Right cardiac atrium (tissue), 5 donors: ENCODE data around the gene CD81. TPM values are rescaled to one million over a fixed set of nuclear protein-coding genes. Genes with fewer than 3 reads are reported as not detected.

ENCODE experiments used
- ATAC-seq, 2 donors: fragments of 200-7000 bp; cut with Tn5 transposase; one replicate each; pipeline versions ENCODE4 v1.8.0 to v1.9.1; 2020; ENCODE audit warnings: moderate library complexity in 2 of 2, mild to moderate bottlenecking in 1 of 2
- DNase-seq, 3 donors: peaks; one replicate each; pipeline ENCODE4 v3.0.0-alpha.2; 2020
- H3K27ac ChIP-seq: one replicate; pipeline ENCODE4 v1.5.1; 2013; ENCODE audit warnings: mild to moderate bottlenecking, low read length, control low read depth, moderate library complexity
- H3K27me3 ChIP-seq: one replicate; pipeline ENCODE4 v1.6.1; 2013; ENCODE audit not compliant: control insufficient read depth, insufficient read depth
- H3K4me1 ChIP-seq: one replicate; pipeline ENCODE4 v1.6.1; 2013; ENCODE audit warnings: low read length; ENCODE audit not compliant: control insufficient read depth, insufficient read depth
- H3K4me3 ChIP-seq: one replicate; pipeline ENCODE4 v1.5.1; 2013; ENCODE audit warnings: low read length, control low read depth
- H3K9me3 ChIP-seq: one replicate; pipeline ENCODE4 v1.6.1; 2013; ENCODE audit warnings: low read length; ENCODE audit not compliant: control insufficient read depth
- WGBS: extraction: QIAGEN DNeasy Blood & Tissue Kit; methylation state at CpG from one replicate; pipeline ENCODE4 v1.1.7; 2013; 5-methylcytosine and 5-hydroxymethylcytosine counted together
- intact Hi-C, 4 donors: fragments of 100-400 bp; cut with DNase I; formaldehyde crosslinking; loops; one replicate each; pipeline versions ENCODE4 v1.11.0 to v1.14.0; 2022 to 2023
- polyA plus RNA-seq: library from polyadenylated mRNA; stranded (reverse); fragments of 200-250 nt; gene quantifications from one replicate; pipeline ENCODE4 v1.2.3, GENCODE V29; 2013
- total RNA-seq, 4 donors: library from RNA; stranded (reverse); fragmentation: NEBNext Ultra II Directional; extraction: Animal tissue kit (Norgen Biotek cat#: 25700); gene quantifications; one replicate each; pipeline ENCODE4 v1.2.1, GENCODE V29; 2021
- donor health status: healthy with polysubstance abuse.
- donor health status: DM: no; HTN: yes; CAD: no.
- donor health status: DM: no; HTN: no; CAD: no.
- donor health status: DM: no; HTN: yes; CAD: no; lungs with severe emphysema.
- donor health status: DM: yes; HTN: yes; CAD: no.

CD81 gene
- total and polyA plus RNA-seq, 5 donors, result 677 to 920 (median 816) TPM

DNA sequence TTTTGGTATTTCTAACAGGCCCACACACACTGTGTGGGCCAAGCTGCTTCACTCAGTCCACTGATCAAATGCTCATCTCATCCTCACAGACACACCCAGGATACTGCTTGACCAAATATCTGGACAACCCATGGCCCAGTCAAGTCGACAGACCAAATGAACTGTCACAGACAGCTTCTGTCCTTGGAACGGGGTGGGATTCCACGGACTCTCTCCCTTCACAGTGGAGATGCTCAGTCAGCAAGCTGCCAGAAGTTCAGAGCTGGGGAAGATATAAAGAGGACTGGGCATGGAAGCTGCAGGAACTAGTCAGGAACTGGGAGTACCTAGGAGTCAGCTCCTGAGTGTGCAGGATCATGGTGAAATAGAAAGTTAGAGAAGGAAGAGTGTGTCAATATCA, 34.6 kb upstream of the CD81 start:
- H3K4me1 ChIP-seq, result peaks cover 2% of the 10 kb centered on the region
- H3K27ac ChIP-seq, result no peak overlapping the region
- no peak for ATAC-seq
- H3K4me3 ChIP-seq, result no peak overlapping the region
- no peaks in the 10 kb centered on the region for H3K9me3 ChIP-seq
- no peaks in the 10 kb centered on the region for H3K27me3 ChIP-seq
- DNase-seq, result no peak
- 85% methylated on average over 3 of the region's 3 CpGs for WGBS
- intact Hi-C loops, result no loop called here

DNA sequence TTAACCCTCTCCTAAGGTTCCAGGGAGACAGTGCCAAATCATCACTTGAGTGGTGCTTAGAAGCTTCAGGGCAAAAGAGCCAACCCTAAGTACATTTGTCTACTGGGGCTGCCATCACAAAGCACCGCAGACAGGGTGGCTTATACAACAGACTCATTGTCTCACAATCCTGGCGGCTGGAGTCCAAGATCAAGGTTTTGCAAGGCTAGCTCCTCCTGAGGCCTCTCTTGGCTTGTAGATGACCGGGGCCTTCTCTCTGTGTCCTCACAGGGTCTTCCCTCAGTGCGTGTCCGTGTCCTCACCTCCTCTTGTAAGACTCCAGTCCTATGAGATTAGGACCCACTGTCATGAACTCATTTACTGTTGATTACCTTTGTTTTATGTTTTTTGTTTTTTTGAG, 34.1 kb upstream of the CD81 start:
- H3K4me3 ChIP-seq, result no peak overlapping the region
- no peak for DNase-seq
- ATAC-seq, result no peak
- peaks cover 2% of the 10 kb centered on the region for H3K4me1 ChIP-seq
- no peaks in the 10 kb centered on the region for H3K9me3 ChIP-seq
- WGBS, result 74% methylated on average over 5 of the region's 5 CpGs
- H3K27me3 ChIP-seq, result no peaks in the 10 kb centered on the region
- intact Hi-C loops, result no loop called here
- no peak overlapping the region for H3K27ac ChIP-seq

DNA sequence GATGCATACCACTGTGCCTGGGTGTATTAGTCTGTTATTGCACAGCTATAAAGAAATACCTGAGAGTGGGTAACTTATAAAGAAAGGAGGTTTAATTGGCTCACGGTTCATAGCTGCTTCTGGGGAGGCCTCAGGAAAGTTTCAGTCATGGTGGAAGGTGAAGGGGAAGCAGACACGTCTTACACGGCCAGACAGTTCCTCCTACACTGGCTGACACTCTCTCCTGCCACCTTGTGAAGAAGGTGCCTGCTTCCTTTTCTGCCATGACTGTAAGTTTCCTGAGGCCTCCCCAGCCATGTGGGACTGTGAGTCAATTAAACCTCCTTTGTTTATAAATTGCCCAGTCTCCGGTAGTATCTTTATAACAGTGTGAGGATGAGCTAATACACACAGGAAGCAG, 33.6 kb upstream of the CD81 start:
- ATAC-seq (no peak), DNase-seq (no peak)
- H3K4me3 ChIP-seq, result no peak overlapping the region
- H3K27me3 ChIP-seq, result no peaks in the 10 kb centered on the region
- peaks cover 2% of the 10 kb centered on the region for H3K4me1 ChIP-seq
- intact Hi-C loops, result no loop called here
- no peak overlapping the region for H3K27ac ChIP-seq
- 82% methylated on average over 4 of the region's 4 CpGs for WGBS
- no peaks in the 10 kb centered on the region for H3K9me3 ChIP-seq

DNA sequence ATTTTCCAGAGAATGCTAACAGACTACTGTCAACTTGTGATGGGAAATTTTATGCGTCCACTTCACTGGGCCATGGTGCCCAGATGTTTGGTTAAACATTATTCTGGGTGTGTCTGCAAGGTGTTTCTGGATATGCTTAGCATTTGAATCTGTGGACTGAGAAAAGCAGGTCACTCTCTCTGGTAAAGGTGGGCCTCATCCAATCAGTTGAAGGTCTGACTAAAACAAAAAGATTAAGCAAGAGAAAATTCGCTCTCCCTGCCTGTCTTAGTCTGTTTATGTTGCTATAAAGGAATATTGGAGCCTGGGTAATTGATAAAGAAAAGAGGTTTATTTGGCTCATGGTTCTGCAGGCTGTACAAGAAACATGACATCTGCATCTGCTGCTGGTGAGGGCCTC, 32.1 kb upstream of the CD81 start:
- DNase-seq, result no peak
- no peak overlapping the region for H3K4me3 ChIP-seq
- H3K9me3 ChIP-seq, result no peaks in the 10 kb centered on the region
- intact Hi-C loops, result no loop called here
- no peak for ATAC-seq
- 89% methylated on average over 2 of the region's 2 CpGs for WGBS
- H3K27ac ChIP-seq, result no peak overlapping the region
- peaks cover 2% of the 10 kb centered on the region for H3K4me1 ChIP-seq
- H3K27me3 ChIP-seq, result no peaks in the 10 kb centered on the region

DNA sequence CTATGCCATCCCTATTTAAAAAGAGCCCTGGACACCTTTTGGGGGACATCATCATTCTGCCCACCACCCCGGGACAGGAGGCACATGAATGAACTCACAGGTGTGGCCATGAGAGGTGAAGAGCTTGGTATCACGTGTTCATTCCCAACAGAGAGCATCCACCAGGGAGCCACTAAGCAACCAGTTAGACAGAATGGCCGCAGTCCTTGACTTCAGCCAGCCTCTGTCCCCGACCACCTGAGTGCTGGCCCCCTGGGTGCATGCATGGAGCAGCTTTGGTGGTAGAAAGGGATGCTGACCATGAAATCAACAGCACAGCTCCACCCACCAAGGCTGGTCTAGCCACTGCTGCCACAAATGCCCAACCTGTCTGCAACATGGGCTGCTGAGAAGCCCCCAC, 31.1 kb upstream of the CD81 start:
- Histone ChIP-seq H3K4me1 (peaks cover 2% of the 10 kb centered on the region), H3K4me3 (no peak overlapping the region), H3K27me3 (no peaks in the 10 kb centered on the region), H3K27ac (no peak overlapping the region), H3K9me3 (no peaks in the 10 kb centered on the region)
- intact Hi-C loops, result no loop called here
- 94% methylated on average over 4 of the region's 4 CpGs for WGBS
- DNase-seq (no peak), ATAC-seq (no peak)

DNA sequence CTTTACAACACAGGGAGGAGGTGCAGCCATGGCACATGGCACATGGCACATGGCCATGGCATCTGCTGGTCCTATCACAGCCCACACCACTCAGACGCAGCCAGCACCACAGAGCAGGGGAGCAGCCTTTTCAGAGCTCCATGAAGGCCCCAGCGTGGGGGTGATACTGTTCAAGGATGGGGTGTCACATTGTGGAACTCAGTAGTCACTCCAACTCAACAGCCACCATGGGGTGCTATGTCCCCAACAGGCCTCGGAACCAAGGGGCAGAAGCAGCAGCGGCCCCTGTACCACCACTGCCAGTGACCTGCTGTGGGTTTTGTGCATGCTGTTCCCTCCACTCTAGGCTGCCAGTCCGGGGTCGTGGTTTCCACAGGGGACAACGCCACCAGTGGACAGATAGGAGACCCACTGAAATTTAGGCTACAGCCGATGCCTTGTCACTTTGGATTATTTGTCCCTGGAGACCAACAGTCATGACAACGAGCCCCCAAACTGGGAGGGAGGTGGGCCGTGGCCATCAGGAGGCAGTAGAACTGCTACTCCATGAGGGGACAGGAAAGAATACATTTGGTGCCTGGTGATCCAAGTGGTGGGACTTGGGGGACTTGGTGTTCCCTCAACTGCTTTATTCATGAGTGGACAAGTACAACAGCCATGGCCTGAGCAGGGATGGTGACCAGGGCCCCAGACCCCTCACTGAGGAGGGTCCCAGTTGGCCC, 30.4 kb upstream of the CD81 start:
- H3K27ac ChIP-seq, result no peak overlapping the region
- DNase-seq (no peak), ATAC-seq (no peak)
- no peaks in the 10 kb centered on the region for H3K27me3 ChIP-seq
- H3K9me3 ChIP-seq, result no peaks in the 10 kb centered on the region
- 87% methylated on average over 10 of the region's 10 CpGs for WGBS
- intact Hi-C loops, result no loop called here
- peaks cover 2% of the 10 kb centered on the region for H3K4me1 ChIP-seq
- H3K4me3 ChIP-seq, result no peak overlapping the region

DNA sequence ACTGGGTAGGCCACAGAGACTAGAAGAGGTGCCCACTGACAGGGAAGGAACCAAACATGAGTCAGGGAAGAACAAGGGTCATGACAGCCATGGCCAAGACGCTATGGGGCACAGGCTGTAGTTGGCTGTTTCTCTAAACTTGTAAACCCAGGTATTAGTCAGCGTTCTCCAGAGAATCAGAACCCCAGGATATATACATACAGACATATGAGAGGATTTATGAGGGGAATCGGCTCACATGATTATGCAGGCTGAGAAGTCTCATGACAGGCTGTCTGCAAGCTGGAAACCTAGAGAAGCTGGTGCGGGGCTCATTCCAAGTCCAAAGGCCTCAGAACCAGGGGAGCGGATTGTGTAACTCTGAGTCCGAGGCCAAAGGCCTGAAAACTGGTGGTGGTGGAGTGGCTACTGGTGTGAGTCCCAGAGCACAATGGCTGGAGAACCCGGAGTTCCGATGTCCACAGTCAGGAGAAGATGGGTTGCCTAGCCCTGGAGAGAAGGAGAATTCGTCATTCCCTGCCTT, 29.7 kb upstream of the CD81 start:
- DNase-seq (no peak), ATAC-seq (no peak)
- no peaks in the 10 kb centered on the region for H3K9me3 ChIP-seq
- no peak overlapping the region for H3K4me3 ChIP-seq
- 84% methylated on average over 9 of the region's 9 CpGs for WGBS
- no peaks in the 10 kb centered on the region for H3K27me3 ChIP-seq
- intact Hi-C loops, result no loop called here
- no peak overlapping the region for H3K27ac ChIP-seq
- peaks cover 2% of the 10 kb centered on the region for H3K4me1 ChIP-seq

DNA sequence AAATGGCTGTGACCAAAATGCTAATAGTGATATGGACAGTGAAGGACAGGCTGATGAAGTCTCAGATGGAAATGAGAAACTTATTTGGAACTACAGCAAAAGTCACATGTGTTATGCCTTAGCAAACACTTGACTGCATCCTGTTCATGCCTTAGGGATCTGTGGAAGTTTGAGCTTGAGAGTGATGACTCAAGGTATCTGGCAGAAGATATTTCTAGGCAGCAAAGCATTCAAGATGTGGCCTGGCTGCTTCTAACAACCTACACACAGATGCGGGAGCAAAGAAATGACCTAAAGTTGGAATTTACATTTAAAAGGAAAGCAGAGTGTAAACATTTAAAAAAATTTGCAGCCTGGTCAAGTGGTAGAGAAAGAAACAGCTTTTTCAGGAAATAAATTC, 28.1 kb upstream of the CD81 start:
- no peak for ATAC-seq
- no peaks in the 10 kb centered on the region for H3K4me1 ChIP-seq
- intact Hi-C loops, result no loop called here
- no peak overlapping the region for H3K4me3 ChIP-seq
- H3K9me3 ChIP-seq, result no peaks in the 10 kb centered on the region
- H3K27me3 ChIP-seq, result no peaks in the 10 kb centered on the region
- no peak for DNase-seq
- H3K27ac ChIP-seq, result no peak overlapping the region
- WGBS, result 90% methylated on average over 1 of the region's 1 CpG

DNA sequence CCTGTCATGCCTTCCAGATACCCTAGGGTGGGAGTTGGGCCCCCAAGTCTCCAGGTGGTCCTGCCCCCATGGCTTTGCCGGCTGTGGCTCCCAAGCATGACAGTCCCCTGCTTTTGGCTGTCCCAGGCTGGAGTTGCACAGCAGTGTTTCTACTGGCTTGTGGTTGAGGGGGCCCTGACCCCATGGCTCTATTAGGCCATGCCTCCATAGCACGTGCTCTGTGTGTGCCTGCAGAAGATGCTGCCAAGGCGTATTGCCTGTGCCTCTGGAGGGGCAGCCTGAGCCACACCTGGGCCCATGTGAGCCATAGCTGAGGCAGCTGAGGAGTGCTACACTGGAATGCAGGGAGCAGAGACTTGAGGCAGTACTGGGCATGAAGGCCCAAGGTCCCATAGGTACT, 25.4 kb upstream of the CD81 start:
- H3K9me3 ChIP-seq, result no peaks in the 10 kb centered on the region
- no peaks in the 10 kb centered on the region for H3K4me1 ChIP-seq
- ATAC-seq (peak in 1 of 2 donors; percentile 22), DNase-seq (peak in 1 of 3 donors; percentile 32)
- H3K4me3 ChIP-seq, result no peak overlapping the region
- H3K27ac ChIP-seq, result no peak overlapping the region
- intact Hi-C loops, result no loop called here
- 92% methylated on average over 3 of the region's 3 CpGs for WGBS
- no peaks in the 10 kb centered on the region for H3K27me3 ChIP-seq

DNA sequence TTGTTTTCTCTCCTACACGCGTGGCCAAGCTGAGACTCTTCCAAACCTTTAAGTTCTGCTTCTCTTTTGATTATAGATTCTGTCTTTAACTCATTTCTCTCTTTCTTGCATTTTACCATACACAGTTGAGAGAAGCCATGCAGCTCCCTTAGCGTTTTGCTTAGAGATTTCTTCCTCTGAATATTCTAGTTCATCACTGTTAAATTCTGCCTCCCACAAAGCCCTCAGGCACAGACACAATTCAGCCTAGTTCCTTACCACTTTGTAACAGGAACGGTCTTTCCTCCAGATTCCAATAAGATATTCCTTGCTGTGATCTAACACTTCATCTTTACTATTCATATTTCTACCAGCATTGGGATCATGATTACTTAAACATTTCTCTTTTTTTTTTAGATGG, 24.7 kb upstream of the CD81 start:
- H3K9me3 ChIP-seq, result no peaks in the 10 kb centered on the region
- no peaks in the 10 kb centered on the region for H3K4me1 ChIP-seq
- DNase-seq, result no peak
- H3K4me3 ChIP-seq, result no peak overlapping the region
- H3K27me3 ChIP-seq, result no peaks in the 10 kb centered on the region
- H3K27ac ChIP-seq, result no peak overlapping the region
- WGBS, result 77% methylated on average over 4 of the region's 4 CpGs
- intact Hi-C loops, result no loop called here
- no peak for ATAC-seq

DNA sequence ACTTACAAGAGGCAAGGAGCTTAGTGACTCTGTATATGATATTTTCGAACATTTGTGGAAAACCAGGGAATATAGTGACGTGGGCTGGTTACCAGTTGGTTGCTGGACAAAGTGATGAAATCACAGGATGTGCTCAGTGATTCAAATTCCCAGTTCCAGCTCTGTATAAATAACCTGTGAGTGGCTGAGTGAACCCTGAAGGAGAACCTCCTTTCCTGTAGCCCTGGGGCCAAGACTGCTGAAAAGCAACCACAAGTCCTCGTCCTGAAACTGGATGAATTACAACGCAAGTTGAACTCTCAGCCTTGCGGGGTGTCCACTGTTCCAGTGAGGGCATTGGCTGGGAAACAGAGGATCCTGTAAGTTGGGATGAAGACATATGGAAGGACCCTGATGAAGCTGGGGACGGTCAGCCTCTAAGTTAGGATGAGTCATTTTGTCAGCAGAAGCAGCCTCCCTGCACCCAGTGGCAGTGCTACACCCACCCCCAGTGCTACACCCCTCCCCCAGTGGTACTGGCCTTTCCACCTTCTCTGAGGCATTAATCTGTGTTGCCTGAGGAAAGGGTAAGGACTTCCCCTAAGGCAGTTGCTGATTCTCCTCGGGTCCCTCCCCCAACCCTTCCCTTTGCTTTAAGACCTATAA, 22.0 kb upstream of the CD81 start:
- H3K27ac ChIP-seq, result no peak overlapping the region
- 80% methylated on average over 7 of the region's 7 CpGs for WGBS
- H3K4me3 ChIP-seq, result no peak overlapping the region
- ATAC-seq, result no peak
- H3K27me3 ChIP-seq, result no peaks in the 10 kb centered on the region
- intact Hi-C loops, result no loop called here
- DNase-seq, result no peak
- no peaks in the 10 kb centered on the region for H3K9me3 ChIP-seq
- H3K4me1 ChIP-seq, result no peaks in the 10 kb centered on the region
